ENCODE data around the gene DPYSL5.

Gene DPYSL5

GRCh38 chr2:26946841-26947784 lies 99.2 kb downstream of the DPYSL5 start:
- no peak for DNase-seq (ENCODE audit: extremely low read depth, insufficient read length)
- H3K4me3 ChIP-seq (replicated peaks; ENCODE audit: low read depth, low read length) = no peak overlapping the region
- no peaks in the 10 kb centered on the region for H3K36me3 ChIP-seq (ENCODE audit: control insufficient read depth, insufficient read depth, low read length)
- no peak for TF ChIP-seq CTCF (IDR thresholded peaks at IDR 0.05; ENCODE audit: insufficient read depth, low read length, poor library complexity, severe bottlenecking)
- no peaks in the 10 kb centered on the region; the same call in 1 of the 2 replicates for H3K27me3 ChIP-seq (replicated peaks; ENCODE audit: control insufficient read depth, insufficient read depth, low read length)

GRCh38 chr2:26948800-26949199 lies 100.9 kb downstream of the DPYSL5 start:
- DNase-seq (ENCODE audit: extremely low read depth, insufficient read length) = no peak
- no peak overlapping the region for H3K4me3 ChIP-seq (replicated peaks; ENCODE audit: low read depth, low read length)
- no peak for TF ChIP-seq CTCF (IDR thresholded peaks at IDR 0.05; ENCODE audit: insufficient read depth, low read length, poor library complexity, severe bottlenecking)
- H3K36me3 ChIP-seq (ENCODE audit: control insufficient read depth, insufficient read depth, low read length) = no peaks in the 10 kb centered on the region
- no peaks in the 10 kb centered on the region; the same call in 1 of the 2 replicates for H3K27me3 ChIP-seq (replicated peaks; ENCODE audit: control insufficient read depth, insufficient read depth, low read length)

GRCh38 chr2:26950246-26950645 lies 102.3 kb downstream of the DPYSL5 start:
- DNase-seq (ENCODE audit: extremely low read depth, insufficient read length) = no peak
- no peak for TF ChIP-seq CTCF (IDR thresholded peaks at IDR 0.05; ENCODE audit: insufficient read depth, low read length, poor library complexity, severe bottlenecking)
- Histone ChIP-seq H3K27me3 (replicated peaks; ENCODE audit: control insufficient read depth, insufficient read depth, low read length) (no peaks in the 10 kb centered on the region; the same call in 1 of the 2 replicates), H3K4me3 (replicated peaks; ENCODE audit: low read depth, low read length) (no peak overlapping the region), H3K36me3 (ENCODE audit: control insufficient read depth, insufficient read depth, low read length) (no peaks in the 10 kb centered on the region)

- DNase-seq (ENCODE audit: extremely low read depth, insufficient read length) = no peak
Observed at GRCh38 chr2:26951236-26951635, 103.3 kb downstream of the DPYSL5 start.

GRCh38 chr2:26952374-26952773 lies 104.4 kb downstream of the DPYSL5 start:
- no peaks in the 10 kb centered on the region for H3K36me3 ChIP-seq (ENCODE audit: control insufficient read depth, insufficient read depth, low read length)
- no peaks in the 10 kb centered on the region; the same call in 1 of the 2 replicates for H3K27me3 ChIP-seq (replicated peaks; ENCODE audit: control insufficient read depth, insufficient read depth, low read length)
- no peak for DNase-seq (ENCODE audit: extremely low read depth, insufficient read length)
- H3K4me3 ChIP-seq (replicated peaks; ENCODE audit: low read depth, low read length) = no peak overlapping the region
- no peak for TF ChIP-seq CTCF (IDR thresholded peaks at IDR 0.05; ENCODE audit: insufficient read depth, low read length, poor library complexity, severe bottlenecking)

More at GRCh38 chr2:26951236-26951635, 103.3 kb downstream of the DPYSL5 start:
- H3K36me3 ChIP-seq (ENCODE audit: control insufficient read depth, insufficient read depth, low read length) = no peaks in the 10 kb centered on the region
- no peak overlapping the region for H3K4me3 ChIP-seq (replicated peaks; ENCODE audit: low read depth, low read length)
- no peaks in the 10 kb centered on the region; the same call in 1 of the 2 replicates for H3K27me3 ChIP-seq (replicated peaks; ENCODE audit: control insufficient read depth, insufficient read depth, low read length)
- no peak for TF ChIP-seq CTCF (IDR thresholded peaks at IDR 0.05; ENCODE audit: insufficient read depth, low read length, poor library complexity, severe bottlenecking)
